HG02885 (cell line): Measurements from ENCODE around the gene BCL7A.

Experiments
- ATAC-seq: cut with Tn5 transposase; IDR thresholded peaks from one replicate; pipeline ENCODE4 v1.9.1; 2021; ENCODE audit warnings: mild to moderate bottlenecking; ENCODE audit not compliant: unreplicated experiment, poor library complexity

The BCL7A gene

DNA sequence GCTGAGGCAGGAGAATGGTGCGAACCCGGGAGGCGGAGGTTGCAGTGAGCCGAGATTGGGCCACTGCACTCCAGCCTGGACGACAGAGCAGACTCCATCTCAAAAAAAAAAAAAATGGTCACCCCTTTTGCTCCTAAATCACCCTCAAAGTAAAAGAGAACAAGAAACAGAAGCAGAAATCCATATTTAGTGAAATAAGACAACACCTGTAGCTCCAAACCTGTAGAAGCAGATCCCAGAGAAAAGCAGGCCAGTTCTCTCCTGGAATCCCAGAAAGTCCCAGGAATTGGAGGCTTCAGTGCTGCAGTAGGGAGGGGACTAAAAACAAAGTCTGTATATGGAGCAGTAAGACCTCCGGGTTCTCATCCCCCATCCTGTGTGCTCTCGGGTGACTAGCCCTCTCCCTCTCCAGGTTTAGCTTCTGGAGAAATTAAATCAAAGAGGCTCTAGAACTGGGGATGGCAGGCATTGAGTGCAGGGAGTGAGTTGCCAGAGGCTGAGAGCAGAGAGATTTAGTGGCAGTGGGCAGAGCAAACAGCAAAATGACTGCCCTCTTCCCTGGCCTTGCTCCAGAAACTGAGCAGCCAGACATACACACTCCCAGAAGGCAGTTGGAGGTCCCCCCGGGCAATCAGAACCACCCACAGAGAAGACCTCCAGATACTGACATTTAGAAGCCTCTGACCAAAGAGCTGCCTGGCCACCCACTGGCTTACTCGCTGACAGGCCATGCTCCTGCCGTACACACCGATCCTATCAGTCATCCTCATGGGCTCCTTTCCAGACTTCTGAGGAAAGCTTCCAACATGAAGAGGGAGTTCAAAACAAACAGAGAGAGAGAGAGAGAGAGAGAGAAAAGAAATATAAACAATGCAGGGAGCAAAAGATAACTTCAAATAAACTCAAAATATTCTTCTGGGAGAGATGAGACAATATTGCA is 50.6 kb downstream of the BCL7A start:
- ATAC-seq, result no peak

DNA sequence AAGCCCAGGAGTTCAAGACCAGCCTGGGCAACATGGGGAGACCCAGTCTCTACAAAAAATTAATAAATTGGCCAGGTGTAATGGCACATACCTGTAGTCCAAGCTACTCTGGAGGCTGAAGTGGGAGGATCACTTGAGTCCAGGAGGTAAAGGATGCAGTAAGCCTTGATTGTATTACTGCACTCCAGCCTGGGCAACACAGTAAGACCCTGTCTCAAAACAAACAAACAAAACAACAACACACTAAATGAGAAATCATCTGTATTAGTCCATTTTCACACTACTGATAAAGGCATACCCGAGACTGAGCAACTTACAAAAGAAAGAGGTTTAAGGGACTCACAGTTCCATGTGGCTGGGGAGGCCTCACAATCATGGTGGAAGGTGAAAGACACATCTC is 52.1 kb downstream of the BCL7A start:
- no peak for ATAC-seq

DNA sequence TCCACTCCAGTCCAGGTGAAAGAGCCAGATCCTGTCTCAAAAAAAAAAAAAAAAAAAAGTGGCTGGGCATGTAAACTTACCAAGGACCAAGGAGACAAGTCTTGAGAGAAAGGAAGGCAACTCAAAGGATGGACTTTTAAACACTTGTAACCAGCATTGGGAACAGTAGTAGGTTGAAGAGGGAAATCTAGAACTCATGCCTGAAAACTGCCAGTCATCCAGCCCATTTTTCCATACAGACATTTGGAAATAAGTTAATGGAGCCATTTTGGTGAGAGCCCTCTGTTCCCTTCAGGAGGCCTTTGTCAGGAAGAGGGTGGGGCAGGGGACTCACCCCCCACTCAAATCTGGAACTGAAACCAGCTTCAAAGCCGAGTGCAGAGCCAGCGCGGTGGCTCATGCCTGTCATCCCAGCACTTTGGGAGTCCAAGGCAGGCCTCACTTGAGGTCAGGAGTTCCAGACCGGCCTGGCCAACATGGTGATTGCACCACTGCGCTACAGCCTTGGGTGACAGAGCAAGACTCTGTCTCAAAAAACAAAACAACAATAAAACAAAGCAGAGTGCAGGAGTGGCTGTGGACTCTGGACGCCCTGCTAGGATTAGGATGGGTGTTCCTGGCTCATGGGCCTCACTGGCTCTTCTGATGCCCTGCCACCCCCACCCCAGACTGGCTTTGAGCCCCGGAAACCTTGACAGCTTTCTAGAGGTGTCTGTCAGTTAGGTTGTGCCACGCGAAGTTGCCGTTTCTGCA is 55.2 kb downstream of the BCL7A start:
- ATAC-seq, result no peak

GRCh38 chr12:122078141-122079032 is 56.7 kb downstream of the BCL7A start, which contains the start of gene MLXIP:
TSS of gene MLXIP (plus strand) at chr12:122078756. CDS start at chr12:122078854, 98 bp downstream.
- ATAC-seq, result peak; percentile 91

DNA sequence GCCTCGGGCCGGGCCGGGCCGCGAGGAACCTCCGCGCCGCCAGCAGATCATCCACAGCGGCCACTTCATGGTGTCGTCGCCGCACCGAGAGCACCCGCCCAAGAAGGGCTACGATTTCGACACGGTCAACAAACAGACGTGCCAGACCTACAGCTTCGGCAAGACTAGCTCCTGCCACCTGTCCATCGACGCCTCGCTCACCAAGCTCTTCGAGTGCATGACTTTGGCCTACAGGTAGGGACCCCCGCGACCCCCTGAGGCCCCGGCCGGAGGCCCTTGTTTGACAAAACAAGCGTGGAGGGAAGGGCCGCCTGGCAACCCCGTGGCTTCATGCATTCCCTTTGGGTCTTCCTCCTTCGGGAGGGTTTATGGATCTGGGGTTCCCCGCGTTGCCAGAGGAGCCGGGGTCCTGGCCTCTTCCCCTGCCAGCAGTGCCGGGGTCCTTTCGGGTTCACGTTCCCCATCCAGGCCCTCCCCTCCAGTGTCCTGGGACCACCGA is 57.4 kb downstream of the BCL7A start:
- no peak for ATAC-seq

- ATAC-seq, result no peak
These were observed 57.9 kb downstream of the BCL7A start for GRCh38 chr12:122079532-122080081.

DNA sequence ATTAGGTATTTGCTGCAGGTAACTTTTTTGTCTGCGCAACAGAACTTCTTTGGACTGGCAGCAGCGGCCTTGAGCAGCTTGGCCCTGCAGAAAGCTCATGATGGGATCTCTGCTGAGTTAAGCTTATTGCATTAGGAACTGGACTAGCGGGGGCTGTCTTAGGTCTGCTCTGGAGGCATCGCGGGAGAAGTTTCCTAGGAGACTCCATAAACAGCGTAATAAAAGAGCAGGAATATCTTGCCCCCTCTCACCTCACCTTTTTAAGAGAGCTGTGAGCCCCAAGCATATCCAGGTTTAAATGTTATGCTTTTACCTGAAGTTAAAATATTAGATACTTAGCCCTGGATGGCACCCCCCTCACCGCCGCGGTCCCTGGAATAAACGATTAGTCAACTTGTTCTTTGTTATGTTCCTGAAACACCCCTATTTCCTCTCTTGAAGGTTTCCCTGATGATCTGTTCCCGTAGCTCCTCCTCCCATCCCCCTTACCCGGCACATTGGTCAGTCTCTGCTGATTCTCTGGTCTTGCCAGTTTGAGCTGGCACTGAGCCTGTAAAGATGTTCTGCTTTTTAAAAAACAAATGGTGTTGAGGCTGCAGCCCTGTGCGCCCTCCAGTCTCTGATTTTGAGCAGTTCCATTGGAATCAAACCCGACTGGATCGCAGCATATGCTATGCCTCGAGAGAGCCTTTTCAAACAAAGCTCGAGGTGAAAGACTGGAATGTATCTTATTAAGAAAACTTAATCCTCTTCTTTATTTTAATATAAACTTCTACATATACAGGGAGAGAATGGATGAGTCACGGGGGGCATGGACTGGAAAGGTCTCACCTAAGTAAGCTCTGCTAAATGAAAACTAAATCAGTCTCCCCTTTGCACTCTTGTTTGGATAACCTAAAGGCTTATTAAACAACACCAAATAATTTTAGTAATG is 58.7 kb downstream of the BCL7A start:
- no peak for ATAC-seq

DNA sequence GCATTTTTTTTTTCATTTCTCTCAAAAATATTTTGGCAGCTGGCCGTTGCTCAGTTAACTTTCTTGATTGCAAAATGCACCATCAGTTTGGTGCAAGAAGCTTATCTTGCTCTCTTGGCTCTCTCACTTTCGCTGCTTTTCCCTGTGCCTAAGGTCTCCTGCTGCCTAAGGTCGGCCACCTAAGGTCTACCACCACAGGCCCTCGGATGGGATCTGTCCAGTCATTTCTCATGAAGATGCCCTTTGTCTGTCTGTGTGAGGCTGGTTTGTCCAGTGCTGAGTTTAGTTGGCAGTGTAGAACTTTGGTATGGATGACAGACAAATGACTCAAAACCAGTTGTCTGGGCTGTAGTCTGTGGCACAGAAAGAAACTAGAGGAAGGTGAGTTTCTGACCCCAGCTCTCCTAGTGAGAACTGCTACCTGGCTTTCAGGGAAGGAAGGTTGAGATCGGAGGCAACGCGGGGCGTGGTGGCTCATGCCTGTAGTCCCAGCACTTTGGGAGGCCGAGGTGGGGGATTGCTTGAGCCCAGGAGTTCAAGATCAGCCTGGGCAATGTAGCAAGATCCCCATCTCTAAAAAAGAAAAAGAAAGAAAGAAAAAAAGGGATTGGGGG is 59.5 kb downstream of the BCL7A start:
- no peak for ATAC-seq

DNA sequence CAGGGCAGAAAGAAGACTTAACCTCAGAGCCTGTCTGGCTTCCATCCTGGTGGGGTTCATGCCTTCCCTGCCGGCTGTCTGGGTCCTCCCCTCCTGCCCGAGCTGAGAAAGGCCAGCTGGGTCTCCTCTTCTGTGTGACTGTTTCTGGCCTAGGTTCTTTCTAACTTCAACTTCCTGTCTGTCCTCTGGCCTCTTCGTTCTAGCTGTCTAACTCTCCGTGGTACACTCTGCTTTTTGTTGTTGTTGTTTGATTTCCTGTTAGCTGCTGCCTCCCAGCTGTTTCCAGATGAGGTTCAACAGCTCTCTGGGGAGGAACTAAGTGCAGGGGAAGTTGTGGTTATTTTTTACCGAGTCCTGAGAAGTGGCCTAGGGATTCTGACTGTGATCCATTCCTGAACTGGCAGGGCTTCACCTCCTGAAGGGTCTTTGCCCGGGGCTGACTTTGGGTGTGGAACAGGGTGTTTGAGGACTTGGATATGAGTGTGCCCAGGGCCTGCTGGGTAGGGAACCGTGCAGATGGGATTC is 60.1 kb downstream of the BCL7A start:
- peak; percentile 25 for ATAC-seq

- no peak for ATAC-seq
These were observed 61.1 kb downstream of the BCL7A start for GRCh38 chr12:122082621-122083356.

- ATAC-seq, result no peak
These were observed 63.2 kb downstream of the BCL7A start for GRCh38 chr12:122084857-122085405.

- ATAC-seq, result no peak
These were observed 63.9 kb downstream of the BCL7A start for GRCh38 chr12:122085591-122085990.

DNA sequence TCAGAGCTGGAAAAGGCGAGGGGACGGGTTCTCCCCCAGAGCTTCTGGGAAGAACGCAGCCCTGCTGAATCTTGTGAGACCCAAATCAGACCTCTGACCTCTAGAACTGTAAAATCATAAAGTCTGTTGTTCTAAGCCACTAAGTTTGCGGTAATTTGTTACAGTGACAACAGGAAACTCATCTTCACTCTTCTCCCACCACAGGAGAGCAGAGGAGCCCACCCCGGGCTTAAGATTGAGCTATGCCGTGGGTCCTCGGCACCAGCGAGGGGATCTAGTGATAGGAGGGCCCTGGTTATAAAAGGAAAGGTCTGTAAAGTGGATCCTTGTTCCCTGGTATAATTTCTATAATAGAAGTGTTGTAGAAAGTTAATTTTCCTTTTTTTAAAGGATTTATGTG is 64.4 kb downstream of the BCL7A start:
- no peak for ATAC-seq

- no peak for ATAC-seq
These were observed 65.1 kb downstream of the BCL7A start for GRCh38 chr12:122086641-122087285.

DNA sequence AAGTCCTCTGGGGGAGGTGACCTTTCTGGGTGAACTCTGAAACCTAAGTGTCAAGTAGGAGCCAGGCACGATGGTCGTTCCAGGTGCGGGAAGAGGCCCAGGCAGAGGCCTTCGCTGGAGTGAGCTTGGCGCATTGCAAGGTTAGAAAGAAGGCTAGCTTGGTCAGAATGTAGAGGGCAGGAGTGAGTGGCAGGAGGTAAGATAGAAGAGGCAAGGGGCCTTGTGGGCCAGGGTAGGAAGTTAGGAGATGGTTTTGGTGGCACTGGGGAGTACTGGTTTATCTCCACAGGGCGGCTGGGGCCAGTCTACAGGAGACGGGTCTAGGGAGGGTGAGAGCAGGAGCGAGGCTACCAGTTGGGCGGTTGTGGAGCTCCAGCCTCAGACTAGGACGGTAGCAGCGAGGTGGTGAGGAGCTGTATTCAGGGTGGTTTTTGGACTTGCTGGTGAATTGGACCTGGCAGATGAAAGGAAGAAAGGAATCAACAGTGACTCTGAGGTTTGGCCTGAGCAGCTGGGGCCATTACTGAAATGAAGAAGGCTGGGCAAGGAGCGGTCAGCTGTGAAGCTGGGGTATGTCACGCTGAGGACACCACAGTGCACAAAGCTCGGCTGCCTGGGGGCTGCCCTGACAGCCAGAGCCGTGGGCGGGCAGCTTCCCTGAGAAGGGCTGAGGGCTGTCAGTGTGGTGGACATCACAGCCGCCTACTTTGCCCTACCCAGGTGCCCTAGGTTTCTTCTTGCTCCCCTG is 65.9 kb downstream of the BCL7A start:
- no peak for ATAC-seq

DNA sequence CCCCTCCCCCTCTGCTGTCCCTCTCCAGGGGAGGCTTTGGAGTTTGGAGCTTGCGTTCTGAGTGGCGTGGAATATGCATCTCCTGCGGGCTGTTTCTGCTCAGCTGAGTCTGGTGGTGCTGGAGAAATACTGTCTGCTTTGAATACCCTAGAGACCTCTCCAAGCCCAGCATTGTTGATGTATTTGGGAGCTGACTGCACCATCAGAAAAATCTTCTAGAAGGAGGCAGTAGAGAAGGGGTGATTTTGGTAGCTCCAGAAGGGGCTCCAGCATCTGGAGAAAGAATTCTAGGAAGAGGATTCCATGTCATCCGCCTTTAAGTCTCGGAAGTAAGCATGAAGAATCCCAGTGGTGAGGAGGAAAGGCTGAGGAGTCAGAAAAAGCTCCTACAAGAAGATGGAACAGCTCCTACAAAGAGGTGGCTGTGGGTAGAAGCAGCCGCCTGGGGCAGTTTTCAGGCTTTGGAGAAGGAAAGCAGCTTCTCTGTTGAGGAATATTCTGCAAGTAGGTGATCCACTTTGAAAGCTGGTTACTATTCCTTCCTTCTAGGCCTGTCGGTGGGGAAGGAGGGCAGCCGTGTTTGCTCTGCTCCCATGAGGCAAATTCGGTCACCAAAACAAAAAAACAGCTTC is 66.6 kb downstream of the BCL7A start:
- no peak for ATAC-seq
